GM20000 (cell line): Measurements from ENCODE around the gene FCRL1.

Source experiments
- DNase-seq: peaks from one replicate; pipeline ENCODE4 v3.0.0; 2012; ENCODE audit warnings: low spot score
- TF ChIP-seq, protein P1 (sequence below): IDR thresholded peaks from 2 replicates; pipeline ENCODE4 v1.5.1; 2012; ENCODE audit warnings: mild to moderate bottlenecking, control low read depth; ENCODE audit errors: extremely low read depth, missing control alignments

The FCRL1 gene, protein sequence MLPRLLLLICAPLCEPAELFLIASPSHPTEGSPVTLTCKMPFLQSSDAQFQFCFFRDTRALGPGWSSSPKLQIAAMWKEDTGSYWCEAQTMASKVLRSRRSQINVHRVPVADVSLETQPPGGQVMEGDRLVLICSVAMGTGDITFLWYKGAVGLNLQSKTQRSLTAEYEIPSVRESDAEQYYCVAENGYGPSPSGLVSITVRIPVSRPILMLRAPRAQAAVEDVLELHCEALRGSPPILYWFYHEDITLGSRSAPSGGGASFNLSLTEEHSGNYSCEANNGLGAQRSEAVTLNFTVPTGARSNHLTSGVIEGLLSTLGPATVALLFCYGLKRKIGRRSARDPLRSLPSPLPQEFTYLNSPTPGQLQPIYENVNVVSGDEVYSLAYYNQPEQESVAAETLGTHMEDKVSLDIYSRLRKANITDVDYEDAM

DNA sequence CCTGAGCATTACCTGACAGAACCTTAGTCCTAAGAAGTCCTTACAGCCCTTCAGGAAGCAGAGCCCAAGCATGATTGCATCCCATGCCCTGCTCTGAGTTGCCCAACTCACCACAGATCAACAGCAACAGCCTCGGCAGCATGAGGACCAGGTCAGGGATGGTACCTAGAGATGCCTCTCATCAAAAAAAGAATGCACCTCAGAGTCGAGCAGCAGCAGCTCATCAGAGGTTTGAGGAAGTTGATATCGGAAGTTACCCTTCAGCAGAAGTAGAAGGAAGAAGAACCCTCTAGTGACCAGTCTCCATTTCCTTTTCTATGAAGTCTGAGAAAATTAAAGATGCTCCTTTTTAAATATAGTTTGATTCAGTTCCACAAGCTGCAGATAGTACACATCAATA, at the start of gene FCRL1:
TSS of gene FCRL1 (minus strand) at position 225 of the 400 bp plus-strand sequence. CDS start at position 142, 83 bp downstream.
- TF ChIP-seq, protein P1, sequence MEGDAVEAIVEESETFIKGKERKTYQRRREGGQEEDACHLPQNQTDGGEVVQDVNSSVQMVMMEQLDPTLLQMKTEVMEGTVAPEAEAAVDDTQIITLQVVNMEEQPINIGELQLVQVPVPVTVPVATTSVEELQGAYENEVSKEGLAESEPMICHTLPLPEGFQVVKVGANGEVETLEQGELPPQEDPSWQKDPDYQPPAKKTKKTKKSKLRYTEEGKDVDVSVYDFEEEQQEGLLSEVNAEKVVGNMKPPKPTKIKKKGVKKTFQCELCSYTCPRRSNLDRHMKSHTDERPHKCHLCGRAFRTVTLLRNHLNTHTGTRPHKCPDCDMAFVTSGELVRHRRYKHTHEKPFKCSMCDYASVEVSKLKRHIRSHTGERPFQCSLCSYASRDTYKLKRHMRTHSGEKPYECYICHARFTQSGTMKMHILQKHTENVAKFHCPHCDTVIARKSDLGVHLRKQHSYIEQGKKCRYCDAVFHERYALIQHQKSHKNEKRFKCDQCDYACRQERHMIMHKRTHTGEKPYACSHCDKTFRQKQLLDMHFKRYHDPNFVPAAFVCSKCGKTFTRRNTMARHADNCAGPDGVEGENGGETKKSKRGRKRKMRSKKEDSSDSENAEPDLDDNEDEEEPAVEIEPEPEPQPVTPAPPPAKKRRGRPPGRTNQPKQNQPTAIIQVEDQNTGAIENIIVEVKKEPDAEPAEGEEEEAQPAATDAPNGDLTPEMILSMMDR: no peak
- DNase-seq: no peak

DNA sequence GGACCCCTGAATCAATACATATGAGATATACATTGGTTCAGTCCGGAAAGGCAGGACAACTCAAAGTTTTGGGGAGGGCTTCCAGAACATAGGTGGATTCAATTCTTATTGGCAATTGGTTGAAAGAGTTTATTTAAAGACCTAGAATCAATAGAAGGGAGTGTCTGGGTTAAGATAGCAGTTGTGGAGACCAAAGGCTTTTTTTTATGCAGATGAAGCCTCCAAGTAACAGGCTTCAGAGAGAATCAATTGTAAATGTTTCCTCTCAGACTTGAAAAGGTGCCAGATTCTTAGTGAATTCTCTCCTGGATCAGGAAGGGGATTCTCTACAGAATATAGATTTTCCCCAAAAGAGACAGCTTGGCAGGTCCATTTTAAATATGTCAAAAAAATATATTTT, 48.7 kb upstream of the FCRL1 start:
- no peak for DNase-seq
- TF ChIP-seq, protein P1: no peak

DNA sequence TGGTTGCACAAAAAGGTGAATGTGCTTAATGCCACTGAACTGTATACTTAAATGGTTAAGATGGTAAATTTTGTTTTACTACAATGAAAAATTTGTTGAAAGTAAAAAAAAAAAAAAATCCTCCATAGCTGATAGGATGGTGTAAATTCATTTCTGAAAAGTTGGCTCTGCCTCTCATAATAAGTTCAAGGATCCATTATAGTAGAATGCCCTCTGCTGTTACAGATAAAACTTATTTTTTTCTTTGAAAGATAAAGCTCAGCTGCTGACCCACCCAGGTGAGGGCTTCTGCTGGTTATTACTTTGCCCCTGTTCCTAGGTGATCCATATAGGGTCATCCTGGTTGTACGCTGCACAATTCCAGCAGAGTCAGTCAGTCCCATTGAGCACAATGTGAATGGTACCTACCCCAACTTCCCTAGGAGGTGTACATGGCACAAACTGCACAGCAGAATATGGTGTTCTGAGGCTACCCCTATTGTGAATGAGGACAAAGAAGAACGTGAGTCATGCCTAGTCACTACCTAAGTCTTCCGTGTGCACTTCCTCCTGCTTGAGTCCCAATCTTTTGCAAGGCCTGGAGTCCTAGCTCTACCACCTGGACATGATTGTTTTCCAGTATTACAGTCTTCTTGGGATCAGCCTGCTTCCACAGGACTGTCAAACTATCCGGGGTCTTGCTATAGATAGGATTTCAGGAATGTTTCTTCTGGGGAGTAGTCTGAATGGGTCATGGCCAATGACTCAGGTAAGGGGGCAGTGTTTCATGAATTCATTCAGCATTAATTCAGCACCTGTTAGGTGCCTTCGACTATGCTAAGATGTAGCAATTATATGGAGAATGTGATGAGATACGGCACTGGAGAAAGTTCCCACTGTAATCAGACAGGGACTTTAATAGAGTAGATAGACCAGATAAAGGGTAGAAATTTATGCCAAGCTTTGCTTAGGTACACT, 42.5 kb upstream of the FCRL1 start:
- TF ChIP-seq, protein P1: no peak
- no peak for DNase-seq

DNA sequence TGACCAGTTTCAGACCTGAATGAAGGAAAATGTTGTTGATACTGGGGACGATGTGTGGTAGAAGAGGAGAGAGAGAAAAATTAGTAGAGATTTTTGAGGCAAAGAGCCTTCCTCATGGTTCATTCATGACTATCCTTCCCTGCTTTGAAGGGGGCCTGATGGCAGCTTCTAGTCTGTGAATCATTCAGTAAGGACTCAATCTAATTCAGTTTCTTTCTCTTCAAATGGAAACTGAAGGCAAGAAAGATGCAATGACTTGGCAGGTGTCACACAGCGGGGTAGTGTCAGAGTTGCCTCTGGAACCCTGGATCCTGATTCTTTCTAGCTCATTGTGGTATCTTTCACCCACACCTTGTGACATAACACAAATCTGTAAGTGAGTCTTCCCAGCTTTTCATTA, 36.6 kb upstream of the FCRL1 start:
- TF ChIP-seq, protein P1: no peak
- no peak for DNase-seq

DNA sequence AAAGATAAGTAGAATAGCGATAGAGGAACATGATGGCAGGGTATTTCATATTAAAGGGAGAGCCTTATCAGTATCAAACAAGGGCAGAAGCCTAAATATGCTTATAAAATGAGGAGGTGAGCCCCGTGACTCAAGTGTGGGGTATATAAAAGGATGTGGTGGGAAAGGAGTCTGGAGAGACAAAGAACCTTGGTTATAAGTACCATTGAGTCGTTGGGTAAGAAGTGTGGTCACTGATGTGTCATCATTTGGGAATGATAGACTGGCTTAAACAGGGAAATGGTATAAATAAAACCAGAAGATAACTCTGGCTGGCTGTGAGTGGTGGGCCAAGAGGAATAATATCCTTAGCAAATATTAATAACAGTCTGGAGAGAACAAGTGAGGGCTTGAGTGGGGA, 32.6 kb upstream of the FCRL1 start:
- no peak for DNase-seq

DNA sequence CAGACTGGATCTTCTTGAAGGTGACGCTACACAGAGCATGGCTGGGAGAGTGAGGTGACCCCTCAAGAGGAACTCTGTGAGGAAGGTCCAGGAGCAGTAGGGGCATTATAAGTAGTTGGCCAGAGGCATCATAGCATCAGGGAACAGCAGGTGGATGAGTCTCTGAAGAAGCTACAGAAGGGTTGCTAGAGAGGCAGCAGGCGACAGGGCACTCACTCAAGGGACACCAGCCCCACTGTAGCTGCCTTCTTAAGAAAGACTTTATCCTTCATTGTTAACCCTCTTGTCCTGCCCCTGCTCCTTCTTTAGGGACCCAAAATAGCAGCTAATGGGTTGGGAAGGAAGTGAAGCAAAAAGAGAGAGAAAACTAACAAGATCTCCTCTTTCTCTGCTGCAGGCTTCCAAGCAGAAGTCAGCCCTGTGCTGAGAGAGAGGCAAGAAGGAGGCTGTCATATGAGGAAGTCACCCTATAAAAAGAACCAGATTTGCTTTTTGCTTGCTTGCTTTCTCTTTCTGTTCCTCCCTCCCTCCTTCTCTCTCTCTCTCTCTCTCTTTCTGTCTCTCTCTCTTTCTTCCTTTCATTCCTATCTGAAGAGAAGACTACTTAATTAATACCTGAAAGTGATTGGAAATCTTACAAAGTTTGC, 29.4 kb upstream of the FCRL1 start:
- DNase-seq: peak; percentile 46
- TF ChIP-seq, protein P1: no peak

More for the DNA sequence above, 32.6 kb upstream of the FCRL1 start:
- TF ChIP-seq, protein P1: no peak
